GM18505 (cell line): Measurements from ENCODE around the gene C3orf22.
"Not testable (repeated sequence)": the region's sequence is repeated elsewhere in the genome, so short reads cannot be mapped to it uniquely, and the experiment has no call there.

Source experiments
- ATAC-seq: cut with Tn5 transposase; IDR thresholded peaks from one replicate; pipeline ENCODE4 v1.9.1; 2021; ENCODE audit not compliant: unreplicated experiment
- POLR2A ChIP-seq: IDR thresholded peaks from 4 replicates; pipeline ENCODE4 v1.6.1; 2011; ENCODE audit warnings: borderline replicate concordance; ENCODE audit not compliant: insufficient read depth, insufficient read length; ENCODE audit errors: extremely low read depth

Gene C3orf22, protein sequence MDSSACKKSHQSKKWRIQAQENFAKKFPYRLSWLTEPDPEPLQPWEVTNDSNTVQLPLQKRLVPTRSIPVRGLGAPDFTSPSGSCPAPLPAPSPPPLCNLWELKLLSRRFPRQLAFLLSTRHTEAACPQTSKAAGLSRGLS

DNA sequence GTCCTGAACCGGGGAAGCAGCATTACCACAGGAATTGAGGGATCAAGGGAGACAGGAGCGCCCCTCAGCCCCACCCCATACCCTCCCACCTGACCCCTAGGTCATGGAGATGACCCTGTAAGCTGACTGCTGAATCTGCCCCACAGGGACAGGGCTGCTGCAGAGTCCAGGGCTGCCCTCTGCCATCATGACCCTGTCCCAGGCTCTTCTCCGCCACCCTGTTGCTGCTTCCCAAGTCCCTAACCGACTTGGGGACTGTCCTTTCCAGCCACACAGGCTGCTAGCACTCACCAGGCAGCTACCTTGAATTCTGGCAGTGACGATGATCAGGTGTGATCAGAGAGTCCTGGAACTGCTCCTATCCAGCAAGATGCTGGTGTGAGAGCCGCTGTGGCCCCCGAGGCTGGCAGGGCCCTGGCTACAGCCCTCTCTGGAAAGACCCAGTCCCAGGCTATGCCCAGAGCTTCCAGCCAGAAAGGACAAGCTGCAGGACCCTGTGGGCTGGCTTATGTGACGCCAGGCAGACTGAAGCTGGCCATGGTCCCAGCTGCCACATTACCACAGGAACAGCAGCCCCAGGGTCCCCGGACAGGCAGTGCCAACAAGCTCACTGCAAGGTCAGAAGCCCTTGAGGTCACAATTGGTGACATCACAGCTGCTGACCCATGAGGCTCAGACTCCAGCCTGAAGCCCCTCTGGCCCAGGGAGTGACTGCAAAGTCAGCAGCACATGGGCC, at the start of gene C3orf22:
Gene C3orf22 (minus strand): TSS at position 597 of the 736 bp plus-strand sequence. CDS start 5,542 bp downstream, outside the sequence.
- TF ChIP-seq POLR2A, result no peak
- ATAC-seq, result no peak

DNA sequence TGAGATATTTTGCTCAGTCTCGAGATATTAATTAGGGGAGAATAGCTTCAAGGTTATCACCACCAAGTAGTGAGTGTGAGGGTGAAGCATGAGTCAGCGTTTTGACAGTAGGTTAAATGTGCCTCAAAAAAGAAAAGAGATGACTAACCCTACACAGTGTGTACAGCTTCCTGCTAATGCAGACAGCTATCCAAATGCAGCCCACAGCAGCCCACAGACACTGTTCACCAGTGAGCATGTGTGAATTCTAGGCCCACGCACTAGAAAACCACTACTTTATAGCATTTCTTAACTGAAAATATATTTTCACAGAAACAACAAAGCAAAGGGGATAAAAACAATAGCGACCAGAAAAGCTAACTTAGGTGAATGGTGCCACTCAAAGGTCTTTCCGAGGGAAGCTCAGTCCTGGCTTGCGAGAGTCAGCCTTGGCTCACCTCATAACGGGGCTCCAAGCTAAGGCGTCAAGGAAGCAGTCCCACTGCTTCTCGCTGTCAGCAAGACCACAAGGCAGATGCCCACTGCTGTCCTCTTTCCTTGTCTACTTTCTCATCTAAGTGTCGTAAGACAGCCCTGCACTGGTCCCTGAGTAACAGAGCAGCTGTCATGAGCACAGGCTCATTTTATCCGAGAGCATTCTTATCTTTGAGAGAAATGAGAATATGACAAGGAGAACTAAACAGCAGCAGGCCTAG, 48.6 kb upstream of the C3orf22 start:
- ATAC-seq, result no peak
- TF ChIP-seq POLR2A, result no peak

DNA sequence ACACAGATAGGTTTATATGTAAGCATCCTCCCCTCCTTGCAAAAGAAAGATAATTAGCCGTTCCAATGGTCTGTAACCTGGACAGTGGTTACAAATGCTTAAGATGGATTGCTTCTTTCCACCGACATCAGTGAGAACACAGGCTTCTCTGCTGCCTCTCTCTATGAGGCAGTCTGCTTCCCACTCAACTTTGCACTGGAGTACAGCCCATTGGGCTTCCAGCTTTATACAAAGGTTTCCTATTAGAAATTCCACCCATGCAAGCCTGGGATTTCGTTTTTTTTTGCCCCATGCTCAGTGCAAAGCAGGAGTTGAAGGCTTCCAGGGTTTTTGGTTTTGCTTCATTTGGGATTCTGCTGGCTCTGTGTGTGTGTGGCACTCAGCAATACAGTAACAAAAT, 47.3 kb upstream of the C3orf22 start:
- no peak for ATAC-seq
- no peak for TF ChIP-seq POLR2A

DNA sequence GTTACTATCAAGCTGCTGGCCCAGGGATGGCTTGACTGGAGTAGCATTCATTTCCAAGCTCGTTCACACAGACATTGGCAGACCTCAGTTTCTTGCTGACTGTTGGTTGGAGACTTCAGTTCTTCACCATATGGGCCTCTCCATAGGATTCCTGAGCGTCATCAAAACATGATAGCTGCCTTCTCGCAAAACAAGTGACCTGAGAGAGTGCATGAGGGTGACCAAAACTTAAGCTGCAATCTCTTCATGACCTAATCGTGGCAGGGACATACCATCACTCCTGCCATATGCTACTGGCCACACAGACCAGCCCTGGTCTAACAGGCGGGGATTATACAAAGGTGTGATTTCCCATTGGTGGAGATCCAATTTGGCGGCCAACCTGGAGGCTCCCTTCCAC, 46.0 kb upstream of the C3orf22 start:
- TF ChIP-seq POLR2A, result no peak
- no peak for ATAC-seq

DNA sequence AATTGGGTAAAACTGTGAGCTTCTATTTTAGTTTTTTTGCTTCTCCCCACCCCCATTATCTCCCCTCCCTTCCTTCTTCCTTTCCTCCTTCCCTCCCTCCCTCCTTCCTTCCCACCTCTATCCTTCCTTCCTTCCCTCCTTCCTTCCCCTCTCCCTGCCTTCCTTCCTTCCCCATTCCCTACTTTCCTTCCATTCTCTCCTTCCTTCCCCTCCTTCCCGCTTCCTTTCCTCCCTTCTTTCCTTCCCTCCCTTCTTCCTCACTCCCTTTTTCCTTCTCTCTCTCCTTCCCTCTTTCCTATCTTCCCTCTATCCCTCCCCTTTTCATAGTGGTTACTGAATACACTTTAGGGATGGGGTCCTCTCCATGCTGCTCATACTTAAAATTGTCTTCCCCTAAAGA, 40.4 kb upstream of the C3orf22 start:
- no peak for ATAC-seq

DNA sequence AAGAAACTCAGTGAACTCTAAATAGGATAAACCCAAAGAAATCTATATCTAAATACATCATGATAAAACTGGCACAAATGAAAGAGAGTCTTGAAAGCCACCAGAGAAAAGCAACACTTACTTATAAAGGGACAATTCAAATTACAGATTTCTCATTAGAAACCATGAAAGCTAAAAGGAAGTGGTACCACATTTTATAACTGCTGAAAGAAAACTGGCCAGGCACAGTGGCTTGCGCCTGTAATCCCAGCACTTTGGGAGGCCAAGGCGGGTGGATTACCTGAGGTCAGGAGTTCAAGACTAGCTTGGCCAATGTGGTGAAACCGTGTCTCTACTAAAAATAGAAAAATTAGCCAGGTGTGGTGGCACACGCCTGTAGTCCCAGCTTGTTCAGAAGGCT, 36.7 kb upstream of the C3orf22 start:
- not testable (repeated sequence) for ATAC-seq

More for the DNA sequence above, 40.4 kb upstream of the C3orf22 start:
- no peak for TF ChIP-seq POLR2A

DNA sequence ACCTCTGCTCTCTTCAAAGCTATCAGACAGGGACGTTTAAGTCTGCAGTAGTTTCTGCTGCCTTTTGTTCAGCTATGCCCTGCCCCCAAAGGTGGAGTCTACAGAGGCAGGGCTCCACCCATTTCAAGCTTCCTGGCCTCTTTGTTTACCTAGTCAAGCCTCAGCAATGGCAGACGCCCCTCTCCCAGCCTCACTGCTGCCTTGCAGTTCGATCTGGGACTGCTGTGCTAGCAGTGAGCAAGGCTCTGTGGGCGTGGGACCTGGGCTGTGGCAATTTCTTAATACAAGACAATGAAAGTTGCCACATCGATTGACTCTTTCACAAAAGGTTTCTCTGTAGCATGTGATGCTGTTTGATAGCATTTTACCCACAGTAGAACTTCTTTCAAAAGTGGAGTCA, 32.8 kb upstream of the C3orf22 start:
- ATAC-seq, result not testable (repeated sequence)

DNA sequence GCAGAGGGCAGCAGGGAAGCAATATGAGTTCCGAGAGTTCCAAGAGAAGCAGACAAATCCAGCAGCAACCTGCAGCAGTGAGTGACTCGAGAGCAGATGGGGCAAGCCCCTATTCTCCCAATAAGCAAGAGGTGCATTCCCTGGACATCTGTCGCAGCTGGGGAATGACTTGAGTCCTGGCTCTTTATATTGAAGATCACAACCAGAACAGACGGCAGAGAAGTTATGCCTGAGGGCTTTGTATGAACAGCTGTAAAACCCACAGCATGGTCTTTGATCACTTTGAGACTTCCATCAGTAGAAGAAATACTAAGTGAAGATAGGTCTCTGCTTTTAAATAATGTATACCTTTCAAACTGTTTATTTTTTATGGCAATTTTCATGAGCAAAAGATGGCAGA, 23.6 kb upstream of the C3orf22 start:
- TF ChIP-seq POLR2A, result no peak
- no peak for ATAC-seq

DNA sequence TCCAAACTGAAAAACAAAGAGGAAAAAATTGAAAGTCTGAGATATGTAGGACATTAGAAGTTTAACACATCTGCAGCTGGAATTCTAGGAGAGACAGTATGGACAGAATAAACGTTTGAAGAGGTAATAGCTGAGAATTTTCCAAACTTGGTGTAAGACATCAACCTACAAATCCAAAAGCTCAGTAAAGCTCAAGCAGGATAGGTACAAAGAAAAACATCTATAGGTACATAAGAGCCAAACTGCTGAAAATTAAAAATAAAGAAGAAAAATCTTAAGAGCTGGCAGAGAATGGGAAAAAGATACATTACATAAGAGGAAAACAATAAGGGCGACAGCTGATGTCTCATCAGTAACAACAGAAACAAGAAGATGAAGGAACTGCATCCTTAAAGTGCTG, 22.8 kb upstream of the C3orf22 start:
- no peak for ATAC-seq
- TF ChIP-seq POLR2A, result no peak

DNA sequence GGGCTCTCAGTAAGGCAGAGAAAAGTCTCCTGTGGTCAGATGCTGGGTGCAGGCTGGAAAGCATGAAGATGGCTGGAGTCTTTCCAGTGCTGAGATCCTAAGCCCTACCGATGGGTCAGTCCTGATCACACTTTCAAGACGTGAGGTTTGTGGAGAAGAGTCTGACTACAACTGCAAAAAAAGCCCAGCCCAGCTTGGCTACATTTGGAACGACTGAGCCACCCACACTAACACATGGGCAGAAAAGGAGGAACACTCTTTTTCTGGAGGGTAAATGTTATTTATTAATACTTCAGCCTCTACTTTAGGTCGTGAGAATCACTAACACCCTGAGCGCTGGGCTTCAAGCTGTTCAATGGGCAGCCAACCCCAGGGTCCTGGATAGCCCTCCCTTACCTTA, 22.0 kb upstream of the C3orf22 start:
- no peak for ATAC-seq

DNA sequence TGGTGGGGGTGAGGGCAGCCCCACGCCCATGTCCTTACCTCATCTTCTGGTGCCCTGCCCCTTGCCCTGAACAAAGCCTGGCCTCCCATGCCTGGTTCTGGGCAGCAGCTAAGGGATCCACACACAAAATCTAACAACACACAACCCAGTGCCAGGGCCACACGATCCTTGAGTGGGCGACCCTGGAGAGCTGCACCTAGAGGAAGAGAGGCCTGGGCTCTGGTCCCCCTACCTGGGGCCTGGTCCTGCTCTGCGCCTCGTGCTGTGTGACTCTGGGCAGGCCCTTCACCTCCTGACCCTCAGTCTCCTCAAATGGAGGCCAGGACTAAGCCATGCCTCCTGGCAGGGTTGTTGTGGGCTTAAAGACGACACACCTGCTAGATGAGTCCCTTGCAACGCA, 20.0 kb upstream of the C3orf22 start:
- no peak for TF ChIP-seq POLR2A
- no peak for ATAC-seq

More for the DNA sequence above, 22.0 kb upstream of the C3orf22 start:
- TF ChIP-seq POLR2A, result no peak

DNA sequence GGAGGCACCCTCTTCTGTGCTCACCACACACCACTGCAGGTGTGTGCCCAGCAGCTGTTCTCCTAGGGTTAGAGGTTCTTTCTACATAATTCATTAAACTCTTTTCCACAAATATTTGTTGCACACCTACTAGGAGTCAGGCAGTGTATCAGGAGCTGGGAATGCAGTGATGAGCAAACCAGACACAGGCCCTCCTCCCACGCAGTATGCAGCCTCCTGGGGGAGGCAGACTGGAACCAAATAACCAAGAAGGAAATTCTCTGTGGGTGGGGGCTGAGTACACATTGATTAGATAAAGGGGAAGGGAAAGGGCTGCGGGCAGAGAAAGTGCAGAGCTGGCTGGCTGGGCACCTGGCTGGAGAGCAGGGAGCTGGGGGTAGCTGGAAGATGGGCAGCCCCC, 18.5 kb upstream of the C3orf22 start:
- no peak for ATAC-seq
- no peak for TF ChIP-seq POLR2A

DNA sequence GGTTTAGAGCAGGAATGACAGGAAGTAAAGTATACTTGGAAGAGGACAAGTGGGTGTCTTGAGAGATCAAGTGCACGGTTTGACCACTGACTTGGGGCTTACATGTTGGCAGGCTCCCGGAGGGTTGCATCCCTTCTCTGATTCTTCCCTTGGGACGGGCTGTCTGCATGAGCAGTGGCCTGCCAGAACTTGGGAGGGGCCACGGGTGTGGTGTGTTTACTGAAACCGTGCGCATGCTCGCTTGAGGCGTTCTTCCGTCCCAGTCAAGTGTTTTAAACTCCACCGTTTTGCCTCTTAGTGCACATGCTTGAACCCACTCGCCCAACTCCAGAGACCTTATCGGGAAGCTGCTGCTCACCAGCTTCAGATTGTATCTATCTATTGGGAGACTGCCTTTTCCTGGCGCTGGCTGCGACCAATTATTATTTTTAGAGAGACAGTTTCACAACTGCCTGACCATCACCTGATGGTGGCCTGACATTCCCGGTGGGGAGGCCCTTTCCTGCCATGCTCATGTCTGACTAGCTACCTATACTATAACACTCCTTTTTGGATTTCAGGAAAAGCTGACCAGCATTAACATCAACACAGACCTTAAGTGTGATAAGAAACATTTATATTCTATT, 14.9 kb upstream of the C3orf22 start:
- TF ChIP-seq POLR2A, result no peak
- no peak for ATAC-seq

DNA sequence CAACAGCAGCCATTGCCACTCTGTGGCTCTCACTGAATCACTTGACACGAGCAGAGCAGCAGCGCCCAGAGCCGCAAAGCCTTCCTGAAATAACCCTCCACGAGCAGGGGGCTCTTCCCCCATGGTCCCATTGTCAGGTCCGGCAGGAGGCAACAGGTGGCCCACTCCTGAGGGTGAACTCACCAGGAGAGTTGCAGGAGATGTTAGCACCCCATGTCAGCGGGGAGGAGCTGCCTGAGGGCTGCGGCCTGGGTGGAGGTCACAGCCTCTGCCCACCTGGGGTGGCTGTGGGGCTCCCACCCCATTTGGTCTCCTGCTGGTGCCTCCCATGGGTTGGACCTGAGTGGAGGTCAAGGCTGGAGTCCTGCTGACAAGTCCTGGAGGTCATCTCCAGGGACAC, 12.3 kb upstream of the C3orf22 start:
- no peak for TF ChIP-seq POLR2A
- no peak for ATAC-seq

DNA sequence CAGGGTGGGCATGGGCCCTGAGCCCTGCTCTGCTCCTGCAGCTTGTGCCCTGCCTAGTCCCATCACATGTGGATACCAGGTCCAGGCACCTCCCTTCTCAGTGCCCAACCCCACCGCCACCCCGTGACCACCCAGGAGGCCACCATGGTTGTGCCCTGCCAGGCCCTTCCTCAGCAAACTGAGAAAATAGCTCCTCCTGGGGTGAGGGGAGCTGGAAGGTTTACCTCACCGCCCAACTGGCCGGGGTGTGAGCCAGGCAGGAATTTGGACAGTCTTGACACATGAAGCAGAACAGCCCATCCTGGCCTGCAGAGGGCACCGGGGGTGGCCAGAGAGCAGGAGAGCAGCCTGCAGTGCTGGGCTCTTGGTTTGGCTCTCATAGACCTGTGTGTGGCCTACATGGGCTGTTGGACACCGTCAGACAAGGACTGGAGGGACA, 11.4 kb upstream of the C3orf22 start:
- no peak for TF ChIP-seq POLR2A
- no peak for ATAC-seq
